ENCODE results near the gene ANXA7. TPM values are rescaled to one million over a fixed set of nuclear protein-coding genes. Genes with fewer than 3 reads are reported as not detected.

Gene ANXA7
- total and polyA plus RNA-seq, 7 donors: 69.0 to 205 (median 136) TPM

DNA sequence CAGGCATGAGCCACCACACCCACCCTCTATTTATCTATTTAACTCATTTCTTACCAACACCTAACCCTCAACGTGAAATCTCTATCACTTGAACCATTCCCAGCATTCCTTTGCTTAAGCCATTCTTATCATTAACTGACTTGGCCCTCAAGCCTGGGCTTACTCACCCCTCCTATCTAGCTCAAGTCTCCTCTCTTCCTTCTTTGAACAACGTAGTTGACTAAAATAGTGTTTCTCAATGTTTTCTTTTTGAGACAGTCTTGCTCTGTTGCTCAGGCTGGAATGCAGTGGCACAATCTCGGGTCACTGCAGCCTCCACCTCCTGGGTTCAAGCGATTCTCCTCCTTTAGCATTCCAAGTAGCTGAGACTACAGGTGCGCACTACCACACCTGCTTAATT is 7.0 kb downstream of the ANXA7 start:
- DNase-seq (no peak), ATAC-seq (no peak)
- Histone ChIP-seq H3K4me1 (peaks cover 62% of the 10 kb centered on the region), H3K9me3 (no peaks in the 10 kb centered on the region), H3K36me3 (ENCODE audit: insufficient read depth in 1 of 2, low read depth in 1 of 2) (peaks cover 0 to 14% of the 10 kb centered on the region in 2 donors), H3K4me3 (no peak overlapping the region), H3K27me3 (ENCODE audit: insufficient read depth in 3 of 3, low read length in 2 of 3) (no peaks in the 10 kb centered on the region), H3K27ac (no peak overlapping the region)
- intact Hi-C loops (cut with DNase I): loop anchor here in 1 of 2 donors (1.0 kb wide), 1 partner anchor 41 kb away; no protein-coding TSS in a partner anchor
- WGBS, 3 donors: 88 to 94% (median 92%) methylated on average over 5 of the region's 5 CpGs
- no peak for TF ChIP-seq CTCF (IDR thresholded peaks at IDR 0.05)

GRCh38 chr10:73405556-73405955 is 8.3 kb downstream of the ANXA7 start:
- Histone ChIP-seq H3K27me3 (ENCODE audit: insufficient read depth in 3 of 3, low read length in 2 of 3) (no peaks in the 10 kb centered on the region), H3K4me3 (no peak overlapping the region), H3K27ac (peak overlapping the region; percentile 47), H3K4me1 (peaks cover 57% of the 10 kb centered on the region), H3K36me3 (ENCODE audit: insufficient read depth in 1 of 2, low read depth in 1 of 2) (peaks cover 0 to 16% of the 10 kb centered on the region in 2 donors), H3K9me3 (no peaks in the 10 kb centered on the region)
- DNase-seq (no peak), ATAC-seq (peak in 2 of 4 donors; percentile 14 to 26)
- 38 to 78% (median 55%) methylated on average over 3 of the region's 3 CpGs for WGBS, 3 donors
- no peak for TF ChIP-seq CTCF (IDR thresholded peaks at IDR 0.05)
- intact Hi-C loops (cut with DNase I): no loop called here

- H3K36me3 ChIP-seq (ENCODE audit: insufficient read depth in 1 of 2, low read depth in 1 of 2): peaks cover 0 to 24% of the 10 kb centered on the region in 2 donors
- ATAC-seq: peak; percentile 57 to 76 (median 68)
- H3K4me1 ChIP-seq: peaks cover 54% of the 10 kb centered on the region
- no peaks in the 10 kb centered on the region for H3K9me3 ChIP-seq
- DNase-seq: no peak
- no peak for TF ChIP-seq CTCF (IDR thresholded peaks at IDR 0.05)
- 45 to 79% (median 48%) methylated on average over 9 of the region's 9 CpGs for WGBS, 3 donors
- peak overlapping the region; percentile 47 for H3K27ac ChIP-seq
- H3K4me3 ChIP-seq: no peak overlapping the region
- intact Hi-C loops (cut with DNase I): no loop called here
- no peaks in the 10 kb centered on the region for H3K27me3 ChIP-seq (ENCODE audit: insufficient read depth in 3 of 3, low read length in 2 of 3)
These were observed 9.2 kb downstream of the ANXA7 start for GRCh38 chr10:73404690-73405089.

DNA sequence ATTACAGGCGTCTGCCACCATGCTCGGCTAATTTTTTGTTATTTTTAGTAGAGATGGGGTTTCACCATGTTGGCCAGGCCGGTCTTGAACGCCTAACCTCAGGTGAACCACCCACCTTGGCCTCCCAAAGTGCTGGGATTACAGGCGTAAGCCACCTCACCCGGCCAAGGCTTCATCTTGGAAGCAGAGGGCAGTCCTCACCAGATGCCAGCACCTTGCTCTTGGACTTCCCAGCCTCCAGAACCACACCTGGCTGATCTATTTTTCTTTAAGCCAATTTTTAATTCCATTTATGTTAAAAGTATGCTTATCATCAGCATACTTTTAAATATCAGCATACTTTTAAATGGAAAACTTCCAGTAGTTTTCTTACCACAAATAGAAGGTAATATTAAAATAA is 12.2 kb downstream of the ANXA7 start:
- ATAC-seq (no peak), DNase-seq (no peak)
- peaks cover 3 to 39% of the 10 kb centered on the region in 2 donors for H3K36me3 ChIP-seq (ENCODE audit: insufficient read depth in 1 of 2, low read depth in 1 of 2)
- no peaks in the 10 kb centered on the region for H3K27me3 ChIP-seq (ENCODE audit: insufficient read depth in 3 of 3, low read length in 2 of 3)
- H3K4me3 ChIP-seq: no peak overlapping the region
- no peaks in the 10 kb centered on the region for H3K9me3 ChIP-seq
- no peak for TF ChIP-seq CTCF (IDR thresholded peaks at IDR 0.05)
- WGBS, 3 donors: 71 to 91% (median 76%) methylated on average over 6 of the region's 6 CpGs
- no peak overlapping the region for H3K27ac ChIP-seq
- intact Hi-C loops (cut with DNase I): no loop called here
- peaks cover 41% of the 10 kb centered on the region for H3K4me1 ChIP-seq

- WGBS, 3 donors: 61 to 62% (median 61%) methylated on average over 4 of the region's 4 CpGs
- peak overlapping the region; percentile 43 for H3K27ac ChIP-seq
- no peaks in the 10 kb centered on the region for H3K9me3 ChIP-seq
- no peak for TF ChIP-seq CTCF (IDR thresholded peaks at IDR 0.05)
- H3K27me3 ChIP-seq (ENCODE audit: insufficient read depth in 3 of 3, low read length in 2 of 3): no peaks in the 10 kb centered on the region
- H3K4me3 ChIP-seq: no peak overlapping the region
- H3K36me3 ChIP-seq (ENCODE audit: insufficient read depth in 1 of 2, low read depth in 1 of 2): peaks cover 5 to 65% of the 10 kb centered on the region in 2 donors
- intact Hi-C loops (cut with DNase I): no loop called here
- ATAC-seq: peak in 2 of 4 donors; percentile 3 to 12
- no peak for DNase-seq
- H3K4me1 ChIP-seq: peaks cover 21% of the 10 kb centered on the region
These were observed 14.8 kb downstream of the ANXA7 start for GRCh38 chr10:73399063-73399462.

Data from psoas muscle (tissue), 8 donors.